Activated CD8-positive, alpha-beta memory T cell treated with anti-CD3 and anti-CD28 coated beads for 1 hour (primary cell): ENCODE measurements around the gene TMEM255B.
"Not testable (repeated sequence)": the region's sequence is repeated elsewhere in the genome, so short reads cannot be mapped to it uniquely, and the experiment has no call there.

Experiments
- DNase-seq, 2 donors: peaks; one replicate each; pipeline ENCODE4 v3.0.0-alpha.2; 2020; ENCODE audit warnings: low read depth in 1 of 2; ENCODE audit errors: extremely low read depth in 1 of 2

Gene TMEM255B

DNA sequence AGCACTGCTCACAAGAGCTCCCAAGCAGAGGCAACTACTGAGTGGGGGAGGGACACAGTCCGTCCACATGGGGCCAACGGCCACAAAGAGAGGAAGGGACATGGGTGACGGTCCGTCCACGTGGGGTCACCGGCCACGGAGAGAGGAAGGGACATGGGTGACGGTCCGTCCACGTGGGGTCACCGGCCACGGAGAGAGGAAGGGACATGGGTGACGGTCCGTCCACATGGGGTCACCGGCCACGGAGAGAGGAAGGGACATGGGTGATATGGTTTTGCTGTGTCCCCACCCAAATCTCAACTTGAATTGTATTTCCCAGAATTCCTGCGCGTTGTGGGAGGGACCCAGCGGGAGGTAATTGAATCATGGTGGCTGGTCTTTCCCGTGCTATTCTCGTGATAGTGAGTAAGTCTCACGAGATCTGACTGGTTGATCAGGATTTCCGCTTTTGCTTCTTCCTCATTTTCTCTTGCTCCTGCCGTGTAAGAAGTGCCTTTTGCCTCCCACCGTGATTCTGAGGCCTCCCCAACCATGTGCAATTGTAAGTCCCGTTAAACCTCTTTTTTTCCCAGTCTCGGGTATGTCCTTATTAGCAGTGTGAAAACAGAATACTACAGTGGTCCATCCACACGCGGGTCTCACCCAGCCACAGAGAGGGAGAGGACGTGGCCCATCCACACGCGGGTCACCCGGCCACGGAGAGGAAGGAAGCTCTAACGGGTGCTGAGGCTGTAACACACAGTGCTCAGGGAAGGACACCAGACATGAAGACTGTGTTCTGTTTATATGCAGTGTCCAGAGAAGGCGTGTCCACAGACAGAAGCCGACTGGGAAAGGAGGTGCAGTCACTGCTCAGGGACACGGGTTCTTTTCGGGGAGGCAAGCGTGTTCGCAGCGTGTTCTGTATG, 56.4 kb downstream of the TMEM255B start:
- DNase-seq, result no peak

DNA sequence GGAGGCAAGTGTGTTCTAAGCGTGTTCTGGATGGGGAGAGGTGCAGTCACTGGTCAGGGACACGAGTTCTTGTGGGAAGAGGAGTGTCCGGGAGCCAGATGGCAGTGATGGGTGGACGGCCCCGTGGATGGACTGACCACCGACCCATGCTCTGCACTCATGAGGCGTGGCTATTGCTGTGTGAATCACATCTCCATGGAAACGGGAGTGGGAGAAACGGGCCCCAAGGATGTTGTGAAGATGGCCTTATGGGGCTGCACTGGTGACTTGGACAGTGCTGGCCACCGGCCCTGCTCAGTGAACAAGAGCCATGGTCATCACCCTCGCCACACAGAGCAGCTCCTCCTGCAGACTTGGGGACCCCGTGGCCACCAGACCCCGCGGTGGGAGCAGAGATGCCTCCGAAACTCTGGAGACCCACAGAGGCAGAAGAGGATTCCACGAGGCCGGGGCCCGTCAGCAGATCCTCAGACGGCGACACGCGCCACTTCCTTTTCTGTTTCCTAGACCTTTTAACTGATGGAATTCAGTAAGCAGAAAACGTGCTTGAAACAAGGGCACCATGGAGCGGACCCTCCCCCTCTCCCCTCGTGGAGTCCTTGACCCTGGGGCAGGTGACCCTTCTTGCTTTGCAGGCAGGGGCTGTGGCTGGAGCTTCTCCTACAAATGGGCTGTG, 57.4 kb downstream of the TMEM255B start:
- DNase-seq, result no peak

DNA sequence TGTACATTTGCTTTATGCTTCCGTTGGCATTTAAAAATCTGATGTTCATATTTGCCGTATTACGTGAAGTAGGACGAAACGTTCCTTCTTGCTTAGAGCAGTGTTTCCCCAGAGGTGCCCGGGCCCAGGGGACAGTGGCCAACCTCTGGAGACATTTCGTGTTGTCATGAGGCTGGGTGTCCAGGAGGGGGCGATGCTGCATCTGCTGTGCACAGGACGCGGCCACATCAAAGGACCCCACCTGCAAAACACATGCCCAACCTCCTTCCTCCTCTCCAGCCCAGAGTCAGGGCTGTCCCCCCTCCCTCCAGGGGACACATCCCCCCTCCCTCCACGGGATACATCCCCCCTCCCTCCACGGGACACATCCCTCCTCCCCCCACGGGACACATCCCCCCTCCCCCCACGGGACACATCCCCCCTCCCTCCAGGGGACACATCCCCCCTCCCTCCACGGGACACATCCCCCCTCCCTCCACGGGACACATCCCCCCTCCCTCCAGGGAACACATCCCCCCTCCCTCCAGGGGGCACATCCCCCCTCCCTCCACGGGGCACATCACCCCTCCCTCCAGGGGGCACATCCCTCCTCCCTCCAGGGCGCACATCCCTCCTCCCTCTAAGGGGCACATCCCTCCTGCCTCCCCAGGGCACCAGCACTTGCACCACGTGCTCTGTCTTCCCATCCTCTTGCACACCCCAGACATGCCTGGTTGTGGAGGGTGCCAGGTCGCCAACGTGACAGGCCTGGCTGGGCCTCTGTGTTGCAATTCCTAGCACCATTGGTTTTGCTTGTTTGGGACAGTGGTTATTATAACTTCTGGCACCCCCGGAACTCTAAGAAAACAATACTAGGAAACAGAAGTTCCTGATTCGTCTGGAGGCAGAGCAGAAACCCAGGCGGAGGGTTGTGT, 58.2 kb downstream of the TMEM255B start:
- DNase-seq, result peak; percentile 74 to 80

DNA sequence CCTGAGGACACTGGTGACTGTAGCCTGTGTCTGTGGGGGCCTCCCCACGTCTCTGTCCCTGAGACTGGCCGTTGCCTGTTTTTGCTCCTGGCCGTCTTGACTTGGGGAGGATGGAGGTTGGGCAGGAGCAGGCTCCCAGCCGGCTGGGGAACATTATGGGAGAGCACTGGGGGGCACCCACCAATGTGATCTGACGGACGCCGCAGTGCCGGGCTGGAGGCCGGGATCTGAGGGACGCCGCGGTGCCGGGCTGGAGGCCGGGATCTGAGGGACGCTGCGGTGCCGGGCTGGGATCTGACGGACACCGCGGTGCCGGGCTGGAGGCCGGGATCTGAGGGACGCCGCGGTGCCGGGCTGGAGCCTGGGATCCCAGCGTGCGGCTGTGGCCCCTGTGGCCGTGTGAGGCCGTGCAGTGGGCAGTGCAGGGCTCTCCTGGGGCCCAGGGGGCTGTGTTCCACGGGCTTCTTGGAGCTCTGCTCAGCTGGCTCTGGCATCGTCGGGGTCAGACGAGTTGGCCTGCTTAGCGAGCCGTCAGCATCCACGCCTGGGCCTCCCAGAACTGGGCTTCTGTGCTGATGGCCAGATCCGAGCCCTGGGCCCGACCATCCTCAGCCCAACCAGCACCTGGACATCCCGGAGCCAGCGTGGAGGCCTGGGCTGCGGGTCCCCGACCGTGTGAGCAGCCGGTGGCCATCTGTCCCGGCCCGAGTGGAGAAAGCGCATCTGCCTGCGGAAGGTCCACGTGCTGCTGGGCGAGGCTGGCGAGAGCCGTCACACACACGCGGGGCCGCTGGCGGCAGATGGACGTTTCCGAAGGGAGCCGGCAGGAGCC, 59.0 kb downstream of the TMEM255B start:
- DNase-seq, result no peak

DNA sequence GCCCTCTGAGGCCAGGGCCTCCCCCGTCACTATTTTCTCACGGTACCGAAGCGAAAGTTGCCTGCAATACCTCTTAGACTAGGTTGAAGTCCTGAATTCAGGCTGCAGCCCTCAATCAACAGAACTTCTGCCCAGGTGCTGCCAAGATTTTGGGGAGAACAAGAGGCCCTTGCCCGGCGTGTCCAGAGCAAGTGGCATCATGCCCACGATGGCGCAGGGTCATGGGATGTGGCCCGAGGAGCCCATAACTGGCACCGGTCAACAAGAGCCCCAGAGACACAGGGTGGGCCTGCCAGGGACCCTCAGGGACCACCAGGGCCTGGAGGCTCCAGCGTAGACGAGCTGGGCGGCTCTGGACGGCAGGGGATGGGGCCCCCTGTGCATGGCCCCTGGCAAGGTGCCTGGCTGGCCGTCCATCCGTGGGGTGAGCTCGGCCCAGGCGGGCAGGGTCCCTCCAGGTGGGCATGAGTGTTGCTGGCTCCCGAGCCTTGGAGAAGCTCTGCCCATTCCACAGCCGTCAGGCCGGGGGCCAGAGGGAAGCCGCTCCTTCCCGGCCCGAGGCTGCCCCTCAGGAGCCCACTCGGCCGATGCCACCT, 59.8 kb downstream of the TMEM255B start:
- no peak for DNase-seq

DNA sequence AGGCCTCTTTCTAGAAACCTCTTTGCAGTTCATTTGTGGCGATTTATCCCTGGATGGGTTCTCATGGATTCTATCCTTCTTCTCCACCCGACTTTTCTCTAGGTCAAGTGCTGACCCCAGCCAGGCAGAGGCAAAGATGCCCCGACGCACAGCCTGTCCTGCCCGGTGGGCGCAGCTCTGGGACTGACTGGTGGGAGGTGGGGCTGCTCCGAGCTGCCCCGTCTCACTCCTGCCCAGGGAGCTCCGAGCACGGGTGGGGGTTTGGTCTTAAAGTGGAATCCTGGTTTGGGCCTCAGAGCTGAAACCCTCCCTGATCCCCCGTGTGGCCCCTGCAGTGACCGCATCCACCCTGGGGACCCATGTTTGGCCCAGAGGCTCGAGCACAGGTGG, 60.3 kb downstream of the TMEM255B start:
- DNase-seq, result no peak

DNA sequence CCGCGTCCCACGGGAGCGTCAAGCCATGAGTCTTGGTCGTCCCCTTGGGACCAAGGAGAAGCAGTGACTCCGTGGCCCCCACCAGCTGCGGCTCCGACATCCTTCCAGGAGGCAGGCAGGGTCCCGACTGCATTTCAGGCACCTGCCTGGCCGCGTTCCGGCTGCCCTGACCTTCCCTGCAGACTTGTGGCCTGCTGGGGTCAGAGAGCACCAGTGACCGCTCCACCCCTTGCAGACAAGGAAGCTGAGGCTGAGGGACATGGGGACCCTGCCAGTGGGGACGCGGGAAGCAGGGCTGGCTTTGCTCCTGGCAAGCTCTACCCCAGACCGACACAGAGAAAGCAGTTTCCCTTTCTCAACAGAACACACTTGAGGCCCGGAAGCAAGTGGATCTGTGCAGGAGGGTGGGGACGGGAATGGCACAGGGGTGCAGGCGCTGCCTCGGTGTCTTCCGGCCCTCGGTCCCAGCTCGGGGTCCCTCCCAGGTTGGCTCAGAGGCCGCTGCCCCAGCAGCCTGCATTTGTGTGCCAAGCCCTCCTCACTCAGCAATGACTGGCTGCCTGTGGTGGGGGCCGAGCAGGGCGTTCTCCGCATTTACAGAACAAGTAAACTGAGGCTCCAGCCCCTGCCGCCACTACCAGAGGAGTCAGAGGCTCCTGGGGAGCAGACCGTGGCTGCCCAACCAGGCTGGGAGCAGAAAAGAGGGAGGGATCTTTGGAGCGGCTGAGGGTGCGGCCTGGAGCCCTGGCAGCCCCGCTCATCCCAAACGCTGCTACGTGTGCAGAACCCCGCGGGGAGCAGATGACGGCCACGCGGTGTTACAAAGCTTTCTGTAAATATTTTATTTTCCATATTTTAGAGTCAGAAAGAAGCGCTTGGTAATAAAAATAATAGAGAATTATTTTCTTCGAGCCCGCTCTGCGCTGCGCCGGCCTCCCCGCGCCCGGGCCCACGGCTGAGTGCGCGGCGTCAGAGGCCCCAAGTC, 61.0 kb downstream of the TMEM255B start:
- DNase-seq, result no peak

DNA sequence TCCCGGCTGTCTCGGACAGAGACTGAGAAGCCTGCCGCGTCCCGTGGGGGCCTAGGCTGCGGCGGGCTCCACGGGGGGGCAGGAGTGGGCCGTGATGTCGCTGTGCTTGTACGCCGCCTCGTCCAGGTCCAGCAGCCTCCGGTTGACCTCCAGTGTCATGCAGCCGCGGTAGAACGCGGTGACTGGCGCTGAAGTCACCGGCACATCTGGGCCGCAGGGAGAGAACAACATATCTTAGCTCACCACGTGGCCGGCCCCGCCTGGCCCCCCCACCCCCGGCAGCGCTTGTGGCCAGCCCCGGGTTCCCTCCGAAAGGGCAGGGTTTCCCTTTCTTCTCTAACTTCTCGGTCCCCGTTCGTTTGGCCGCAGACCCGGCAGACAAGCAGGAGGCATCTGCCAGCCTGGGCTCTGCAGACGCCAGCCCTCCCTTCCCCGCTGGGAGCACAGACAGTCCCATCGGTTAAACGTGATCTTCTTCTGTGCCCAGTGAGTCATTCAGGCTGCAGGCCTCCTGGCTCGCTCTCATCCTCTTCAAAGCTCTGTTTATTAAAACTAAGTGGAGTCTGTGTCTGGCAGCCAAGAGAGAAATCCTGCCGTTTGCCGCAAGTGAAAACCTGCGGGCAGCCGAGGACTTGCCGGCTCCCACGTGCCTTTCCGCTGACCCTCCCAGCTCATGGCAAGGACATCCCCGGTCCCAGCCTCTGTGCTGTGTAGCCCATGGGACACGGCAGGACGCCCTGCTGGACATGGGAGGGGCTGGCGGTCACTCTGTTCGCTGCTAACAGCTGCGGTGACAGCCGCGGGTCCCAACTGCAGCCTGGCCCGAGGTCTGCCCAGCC, 62.0 kb downstream of the TMEM255B start:
- DNase-seq, result no peak

DNA sequence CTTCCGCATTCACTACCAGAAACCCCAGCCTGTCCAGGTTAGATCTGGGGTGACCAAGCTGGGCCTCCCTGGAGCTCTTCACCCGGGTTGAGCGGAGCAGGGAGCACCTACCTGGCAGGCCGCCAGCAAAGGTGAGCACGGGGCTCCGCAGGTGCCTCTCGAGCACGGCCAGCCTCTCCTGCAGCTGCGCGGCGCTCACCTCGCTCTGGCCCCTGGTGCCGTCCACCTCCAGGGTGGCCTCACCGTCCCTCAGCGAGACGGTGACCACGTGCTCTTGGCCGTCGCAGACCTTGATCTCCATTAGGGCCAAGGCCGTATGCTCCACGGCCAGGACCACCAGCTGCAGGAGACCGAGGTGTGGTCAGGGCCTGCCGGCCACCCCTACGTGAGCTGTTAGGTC, 62.8 kb downstream of the TMEM255B start:
- DNase-seq, result no peak

DNA sequence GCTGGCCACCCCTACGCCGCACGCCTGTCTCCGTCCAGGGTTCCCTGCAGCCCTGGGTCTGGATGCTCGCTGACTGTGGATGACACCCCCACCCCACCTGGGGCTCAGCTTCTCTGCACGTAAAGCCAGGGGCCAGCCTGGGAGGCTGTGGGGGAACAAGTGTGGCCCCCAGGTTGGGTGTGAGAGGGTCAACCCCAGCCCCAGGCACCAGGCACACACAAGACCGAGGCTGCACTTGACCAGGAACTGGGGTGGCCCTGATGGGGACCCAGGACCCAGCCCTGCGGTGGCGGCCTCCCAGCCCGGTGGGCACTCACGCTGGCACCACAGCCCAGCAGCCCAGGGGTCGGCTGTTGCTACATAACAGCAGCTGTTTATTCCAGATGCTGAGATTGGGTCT, 63.2 kb downstream of the TMEM255B start:
- no peak for DNase-seq

DNA sequence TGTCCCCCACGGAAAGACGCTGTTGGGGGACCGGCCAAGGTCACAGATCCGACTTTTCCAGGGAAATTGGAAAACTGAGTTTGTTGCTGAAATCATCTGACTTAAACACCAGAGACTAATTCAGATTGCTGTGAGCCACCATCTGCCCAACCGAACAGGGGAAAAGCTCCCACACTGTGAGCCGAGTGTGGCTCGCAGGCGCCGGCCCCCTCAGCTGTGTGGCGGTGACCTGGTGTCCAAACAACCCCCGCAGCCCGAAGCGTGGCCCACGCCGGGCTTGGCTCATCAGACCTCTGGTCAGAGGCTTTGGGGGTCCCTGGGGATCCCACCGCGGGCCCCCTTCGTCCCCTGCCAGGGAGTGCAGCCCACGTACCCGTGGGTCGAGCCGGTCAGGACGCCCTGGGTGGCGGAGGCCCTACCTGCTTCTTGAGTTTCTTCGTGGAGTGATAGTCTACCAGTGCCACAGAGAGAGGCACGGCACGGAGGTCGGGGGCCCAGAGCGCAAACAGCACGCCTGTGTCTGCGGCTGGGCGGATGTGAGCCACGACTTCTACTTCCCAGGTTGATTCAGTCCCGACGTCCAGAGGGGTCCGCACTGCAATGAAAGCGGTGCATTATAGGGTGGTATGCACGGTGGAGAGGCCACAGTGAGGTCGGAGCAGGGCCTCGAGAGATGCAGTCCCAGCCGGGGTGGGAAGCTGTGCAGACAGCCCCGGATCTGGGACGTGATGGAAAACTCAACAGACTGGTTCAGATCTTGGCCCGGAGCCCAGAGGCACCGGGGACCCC, 64.1 kb downstream of the TMEM255B start:
- no peak for DNase-seq

DNA sequence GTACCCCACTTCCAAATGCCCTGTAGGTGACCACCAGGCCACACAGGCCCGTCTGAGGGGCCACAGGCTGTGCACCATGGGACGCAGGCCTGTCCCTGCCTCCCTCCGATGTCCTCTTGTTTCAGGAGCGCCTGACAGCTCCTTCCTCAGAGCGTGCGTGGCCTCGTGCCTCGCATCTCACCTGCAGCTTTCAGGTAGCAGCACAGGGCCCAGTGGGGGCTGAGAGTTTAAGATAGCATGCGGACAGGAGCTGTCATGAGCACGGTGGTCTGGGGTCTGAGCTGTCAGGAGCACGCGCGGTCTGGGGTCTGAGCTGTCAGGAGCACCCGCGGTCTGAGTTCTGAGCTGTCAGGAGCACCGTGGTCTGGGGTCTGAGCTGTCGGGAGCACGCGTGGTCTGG, 64.7 kb downstream of the TMEM255B start:
- DNase-seq, result no peak

DNA sequence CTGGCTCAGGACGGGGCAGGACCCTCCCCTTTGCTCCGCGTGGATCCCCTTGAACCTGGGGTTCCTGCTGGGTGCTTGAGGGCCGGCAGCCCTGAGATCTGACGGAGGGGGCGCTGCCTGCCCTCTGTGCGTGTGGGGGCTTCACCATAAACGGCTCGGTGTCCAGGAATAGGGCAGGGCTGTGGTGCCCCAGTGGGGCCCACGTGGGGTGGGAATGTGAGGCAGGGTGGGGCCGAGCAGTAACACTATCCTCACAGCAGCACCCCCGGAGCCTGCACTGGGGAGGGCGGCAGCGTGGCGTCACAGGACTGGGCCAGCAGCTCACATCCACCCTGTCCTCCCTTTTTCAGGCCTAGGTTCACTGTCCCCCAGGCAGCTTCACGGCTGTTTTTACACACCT, 66.8 kb downstream of the TMEM255B start:
- no peak for DNase-seq

DNA sequence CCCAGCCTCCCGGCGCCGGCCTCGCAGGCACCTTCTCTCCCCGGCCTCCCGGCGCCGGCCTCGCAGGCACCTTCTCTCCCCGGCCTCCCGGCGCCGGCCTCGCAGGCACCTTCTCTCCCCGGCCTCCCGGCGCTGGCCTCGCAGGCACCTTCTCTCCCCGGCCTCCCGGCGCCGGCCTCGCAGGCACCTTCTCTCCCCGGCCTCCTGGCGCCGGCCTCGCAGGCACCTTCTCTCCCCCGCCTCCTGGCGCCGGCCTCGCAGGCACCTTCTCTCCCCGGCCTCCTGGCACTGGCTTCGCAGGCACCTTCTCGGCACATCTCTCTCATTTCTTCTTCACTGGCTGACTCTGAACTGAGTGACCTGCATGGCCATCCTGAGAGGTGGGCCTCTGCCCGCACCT, 67.4 kb downstream of the TMEM255B start:
- DNase-seq, result not testable (repeated sequence)

DNA sequence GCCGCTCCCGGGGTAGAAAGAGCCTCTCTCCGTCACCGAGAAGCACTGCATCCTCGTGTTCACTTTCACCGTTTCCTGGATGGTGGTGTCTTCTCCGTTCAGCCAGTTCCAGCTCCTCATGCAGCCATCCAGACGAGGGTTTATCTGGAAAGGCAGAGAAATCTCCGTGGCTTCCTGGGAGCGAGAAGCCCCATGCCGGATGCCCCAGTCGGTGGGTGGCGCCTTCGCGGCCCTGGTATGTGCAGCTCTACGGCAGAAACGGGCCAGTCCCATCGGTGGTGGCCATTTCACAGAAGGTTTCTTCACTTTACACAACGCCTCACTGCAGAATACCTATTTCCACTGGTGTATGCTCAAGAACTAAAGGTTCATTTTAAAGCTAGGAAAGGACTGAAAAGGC, 68.0 kb downstream of the TMEM255B start:
- DNase-seq, result no peak

DNA sequence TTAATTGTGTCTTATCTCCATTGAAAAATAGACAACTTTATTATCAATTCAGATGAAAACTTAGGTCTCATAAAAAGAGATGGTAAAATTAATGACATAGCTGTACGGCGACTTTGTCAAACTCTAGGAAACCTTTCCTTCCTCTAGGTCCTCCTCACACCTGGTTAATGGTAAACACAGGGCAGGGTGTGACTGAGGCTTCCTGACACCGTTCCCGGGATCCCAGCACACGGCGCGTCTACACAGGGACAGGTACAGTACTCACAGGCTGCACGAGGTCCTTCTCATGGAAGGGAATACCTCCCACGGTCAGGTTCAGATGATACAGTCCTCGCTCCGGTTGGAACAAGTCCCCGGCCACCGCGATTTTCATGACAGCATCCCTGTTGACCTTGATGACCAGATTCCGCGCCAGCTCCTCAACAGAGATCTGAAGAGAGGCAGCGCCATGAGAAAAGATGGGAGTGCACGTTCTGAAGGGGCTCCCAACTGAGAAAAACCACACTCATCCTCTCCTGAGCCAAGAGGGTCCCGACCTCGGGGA, 69.3 kb downstream of the TMEM255B start:
- DNase-seq, result no peak

DNA sequence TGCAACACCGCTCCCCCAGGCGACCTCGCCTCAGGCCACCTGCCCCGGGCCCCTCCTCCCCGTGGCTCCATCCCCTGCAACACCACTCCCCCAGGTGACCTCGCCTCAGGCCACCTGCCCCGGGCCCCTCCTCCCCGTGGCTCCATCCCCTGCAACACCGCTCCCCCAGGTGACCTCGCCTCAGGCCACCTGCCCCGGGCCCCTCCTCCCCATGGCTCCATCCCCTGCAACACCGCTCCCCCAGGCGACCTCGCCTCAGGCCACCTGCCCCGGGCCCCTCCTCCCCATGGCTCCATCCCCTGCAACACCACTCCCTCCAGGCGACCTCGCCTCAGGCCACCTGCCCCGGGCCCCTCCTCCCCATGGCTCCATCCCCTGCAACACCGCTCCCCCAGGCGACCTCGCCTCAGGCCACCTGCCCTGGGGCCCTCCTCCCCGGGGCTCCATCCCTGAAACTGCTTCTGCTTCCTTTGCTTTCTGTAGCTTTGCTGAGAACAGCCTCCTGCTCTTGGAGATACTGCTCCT, 71.5 kb downstream of the TMEM255B start:
- DNase-seq, result not testable (repeated sequence)
